WERI-Rb-1 (cell line): ENCODE data around the gene MEN1.
A peak's percentile ranks its signal among the peaks of the same experiment; 100 is the strongest.

Experiments
- DNase-seq: peaks from one replicate; pipeline ENCODE4 v3.0.0-alpha.2; 2020
- H3K27ac ChIP-seq: fragments of 250-450 bp; sonication (Bioruptor Pico); 2 replicates; pipeline ENCODE4 v1.5.1; 2020; ENCODE audit warnings: mild to moderate bottlenecking, moderate library complexity
- H3K27me3 ChIP-seq: fragments of 250-450 bp; sonication (Bioruptor Pico); 2 replicates; pipeline ENCODE4 v1.5.1; 2021; ENCODE audit warnings: mild to moderate bottlenecking, low read depth, moderate library complexity; ENCODE audit not compliant: insufficient read depth, severe bottlenecking
- H3K36me3 ChIP-seq: fragments of 250-450 bp; sonication (Bioruptor Pico); 2 replicates; pipeline ENCODE4 v1.5.1; 2020; ENCODE audit warnings: mild to moderate bottlenecking, moderate library complexity
- H3K4me3 ChIP-seq: 2 replicates; pipeline ENCODE4 v1.5.1; 2011; ENCODE audit warnings: low read depth, mild to moderate bottlenecking, control low read depth, low read length
- H3K9me3 ChIP-seq: fragments of 250-450 bp; sonication (Bioruptor Pico); 2 replicates; pipeline ENCODE4 v1.5.1; 2021; ENCODE audit warnings: mild to moderate bottlenecking, moderate library complexity; ENCODE audit not compliant: severe bottlenecking
- CTCF ChIP-seq: IDR thresholded peaks from 2 replicates; pipeline ENCODE4 v1.5.1; 2011; ENCODE audit warnings: low read depth, mild to moderate bottlenecking, control low read depth, inconsistent platforms, low read length

MEN1 gene

GRCh38 chr11:64763526-64764039, 46.8 kb downstream of the MEN1 start:
- Histone ChIP-seq H3K27ac (peak overlapping the region; percentile 22), H3K9me3 (no peaks in the 10 kb centered on the region), H3K27me3 (no peaks in the 10 kb centered on the region), H3K36me3 (peaks cover 59% of the 10 kb centered on the region), H3K4me3 (no peak overlapping the region)
- no peak for DNase-seq
- TF ChIP-seq CTCF, result no peak

GRCh38 chr11:64762674-64763525, 47.5 kb downstream of the MEN1 start:
- DNase-seq, result no peak
- H3K27me3 ChIP-seq, result no peaks in the 10 kb centered on the region
- peak overlapping the region; percentile 22 for H3K27ac ChIP-seq
- H3K4me3 ChIP-seq, result no peak overlapping the region
- no peak for TF ChIP-seq CTCF
- no peaks in the 10 kb centered on the region for H3K9me3 ChIP-seq
- H3K36me3 ChIP-seq, result peaks cover 52% of the 10 kb centered on the region

- Histone ChIP-seq H3K27ac (no peak overlapping the region), H3K27me3 (no peaks in the 10 kb centered on the region), H3K9me3 (no peaks in the 10 kb centered on the region), H3K36me3 (peaks cover 46% of the 10 kb centered on the region), H3K4me3 (no peak overlapping the region)
- no peak for DNase-seq
- no peak for TF ChIP-seq CTCF
Measured at GRCh38 chr11:64762277-64762673, 48.1 kb downstream of the MEN1 start.

GRCh38 chr11:64760759-64761420, 49.5 kb downstream of the MEN1 start:
- no peak for DNase-seq
- no peaks in the 10 kb centered on the region for H3K27me3 ChIP-seq
- no peak overlapping the region for H3K4me3 ChIP-seq
- no peak for TF ChIP-seq CTCF
- H3K9me3 ChIP-seq, result no peaks in the 10 kb centered on the region
- H3K27ac ChIP-seq, result peak overlapping the region; percentile 63; the same call in 1 of the 2 replicates
- peaks cover 34% of the 10 kb centered on the region for H3K36me3 ChIP-seq

GRCh38 chr11:64759722-64760719, 50.3 kb downstream of the MEN1 start, which contains the start of gene PYGM:
Gene PYGM, minus strand, starts transcription at chr11:64759974. Its CDS starts 76 bp downstream, at chr11:64759898.
- peak; percentile 88 for DNase-seq
- Histone ChIP-seq H3K9me3 (no peaks in the 10 kb centered on the region), H3K27ac (peak within 1 kb of the TSS; percentile 63), H3K36me3 (peaks cover 25% of the 10 kb centered on the region), H3K4me3 (no peak within 1 kb of the TSS), H3K27me3 (no peaks in the 10 kb centered on the region)
- TF ChIP-seq CTCF, result no peak
